Testis (tissue), 2 donors: ENCODE data around the gene RFPL2.

Experiments
- POLR2A ChIP-seq: fragments of 450-650 bp; IDR thresholded peaks from one replicate; pipeline ENCODE4 v1.6.1; 2017; ENCODE audit warnings: antibody characterized with exemption, mild to moderate bottlenecking, moderate library complexity
- TF ChIP-seq, protein P1 (sequence below), 3 experiments: fragments of 450-650 bp in 2 of 3; fragments of 200-600 bp in 1 of 3; sonication (generic) in 1 of 3; IDR thresholded peaks; one replicate each; pipeline ENCODE4 v1.5.1; 2016 to 2019; ENCODE audit warnings: antibody characterized with exemption in 3 of 3, mild to moderate bottlenecking in 2 of 3, moderate library complexity in 1 of 3

DNA sequence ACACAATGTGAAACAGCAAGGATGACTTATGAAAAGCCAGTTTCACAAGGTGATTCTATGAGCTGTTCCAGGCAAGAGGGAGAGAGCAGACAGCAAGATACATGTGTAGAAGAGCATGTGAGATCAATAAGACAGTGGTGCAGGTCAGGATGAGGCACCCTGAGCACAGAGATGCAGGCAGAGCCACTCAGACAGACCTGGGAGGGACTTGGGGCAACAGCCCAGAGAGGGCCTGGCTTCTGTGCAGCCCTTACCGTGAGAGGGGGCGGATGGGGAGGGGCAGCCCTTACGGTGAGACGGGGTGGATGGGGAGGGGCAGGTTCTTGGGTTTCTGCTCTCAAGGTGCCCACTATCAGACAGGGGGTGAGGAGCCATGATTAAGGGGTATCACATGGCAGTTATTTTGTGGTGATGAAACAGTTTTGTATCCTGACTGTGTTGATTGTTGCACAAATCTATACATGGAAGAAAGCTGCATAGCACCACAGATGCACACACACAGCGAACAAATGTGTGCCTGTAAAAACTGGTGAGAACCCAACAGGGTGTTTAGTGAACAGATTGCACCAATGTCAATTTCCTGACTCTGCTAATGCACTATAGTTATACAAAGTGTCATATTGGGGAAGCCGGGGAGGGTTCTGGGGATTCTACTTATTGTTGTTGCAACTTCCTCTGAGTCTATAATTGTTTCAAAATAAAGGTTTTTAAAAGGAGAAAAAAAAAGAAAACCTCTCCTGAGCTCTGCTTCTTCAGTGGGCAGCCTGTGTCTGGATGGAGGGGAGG lies 40.6 kb downstream of the RFPL2 start:
- TF ChIP-seq, protein P1, sequence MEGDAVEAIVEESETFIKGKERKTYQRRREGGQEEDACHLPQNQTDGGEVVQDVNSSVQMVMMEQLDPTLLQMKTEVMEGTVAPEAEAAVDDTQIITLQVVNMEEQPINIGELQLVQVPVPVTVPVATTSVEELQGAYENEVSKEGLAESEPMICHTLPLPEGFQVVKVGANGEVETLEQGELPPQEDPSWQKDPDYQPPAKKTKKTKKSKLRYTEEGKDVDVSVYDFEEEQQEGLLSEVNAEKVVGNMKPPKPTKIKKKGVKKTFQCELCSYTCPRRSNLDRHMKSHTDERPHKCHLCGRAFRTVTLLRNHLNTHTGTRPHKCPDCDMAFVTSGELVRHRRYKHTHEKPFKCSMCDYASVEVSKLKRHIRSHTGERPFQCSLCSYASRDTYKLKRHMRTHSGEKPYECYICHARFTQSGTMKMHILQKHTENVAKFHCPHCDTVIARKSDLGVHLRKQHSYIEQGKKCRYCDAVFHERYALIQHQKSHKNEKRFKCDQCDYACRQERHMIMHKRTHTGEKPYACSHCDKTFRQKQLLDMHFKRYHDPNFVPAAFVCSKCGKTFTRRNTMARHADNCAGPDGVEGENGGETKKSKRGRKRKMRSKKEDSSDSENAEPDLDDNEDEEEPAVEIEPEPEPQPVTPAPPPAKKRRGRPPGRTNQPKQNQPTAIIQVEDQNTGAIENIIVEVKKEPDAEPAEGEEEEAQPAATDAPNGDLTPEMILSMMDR (IDR thresholded peaks at IDR 0.05) = no peak
- TF ChIP-seq POLR2A = no peak
